ENCODE data around the gene CCDC54. TPM values are rescaled to one million over a fixed set of nuclear protein-coding genes. Genes with fewer than 3 reads are reported as not detected.

Gene CCDC54
- total and polyA plus RNA-seq, 2 of the 8 experiments (the other 6 are each of a cell fraction or from before 2014, with no cell fraction given), result not detected

- H4K8ac ChIP-seq (ENCODE audit: extremely low read depth, insufficient read depth, low read length), result no peak overlapping the region
- H4K20me1 ChIP-seq (replicated peaks in 1 of 2; ENCODE audit: control insufficient read depth in 1 of 2, insufficient read depth in 2 of 2, low read length in 2 of 2), result no peaks in the 10 kb centered on the region
- H3K36me3 ChIP-seq (ENCODE audit: control insufficient read depth in 2 of 4, insufficient read depth in 4 of 4, low read length in 3 of 4), result no peaks in the 10 kb centered on the region
- H3K4me3 ChIP-seq (ENCODE audit: extremely low read depth in 1 of 4, insufficient read depth in 2 of 4, low read depth in 3 of 4, low read length in 4 of 4), result no peak overlapping the region
- no peak overlapping the region for H3K27ac ChIP-seq (ENCODE audit: low read depth, low read length)
- ChIA-PET CTCF (ENCODE audit: partially characterized antibody) (interaction anchor here (1.0 to 1.1 kb wide), 2 partner anchors 41 to 52 kb away, joined by 3 to 4 read pairs; no protein-coding TSS in a partner anchor), POLR2A (ENCODE audit: partially characterized antibody) (no interaction called here)
- H2BK20ac ChIP-seq (ENCODE audit: low read length), result peak overlapping the region; percentile 51; the same call in 1 of the 2 replicates
- no peaks in the 10 kb centered on the region for H3K79me1 ChIP-seq (ENCODE audit: low read depth, low read length)
- H3K23me2 ChIP-seq (ENCODE audit: low read depth, low read length), result no peaks in the 10 kb centered on the region
- no peaks in the 10 kb centered on the region for H3K27me3 ChIP-seq (replicated peaks in 1 of 4; ENCODE audit: control insufficient read depth in 3 of 4, extremely low read depth in 1 of 4, insufficient read depth in 3 of 4, low read length in 3 of 4)
- peaks cover 0 to 6% (median 3%) of the 10 kb centered on the region in 4 experiments; a peak in 3 of 7 replicates for H3K4me1 ChIP-seq (replicated peaks in 1 of 4; ENCODE audit: control insufficient read depth in 3 of 4, insufficient read depth in 4 of 4, low read length in 3 of 4)
- H4K5ac ChIP-seq (ENCODE audit: insufficient read length, low read depth, low read length), result no peak overlapping the region
- H3K23ac ChIP-seq (ENCODE audit: insufficient read length), result no peak overlapping the region
- no peak overlapping the region for H2AK5ac ChIP-seq (ENCODE audit: low read depth, low read length)
- no peak overlapping the region for H2AFZ ChIP-seq (ENCODE audit: low read length)
- DNase-seq (ENCODE audit: low read depth in 1 of 2, low spot score in 2 of 2), result no peak
- no peak for TF ChIP-seq RNF2 (IDR thresholded peaks at IDR 0.05; ENCODE audit: borderline replicate concordance, low read depth, low read length, missing control alignments, poor library complexity, severe bottlenecking)
- no peak overlapping the region for H3K4me2 ChIP-seq (ENCODE audit: insufficient read depth in 1 of 2, low read depth in 2 of 2, low read length in 2 of 2)
- H3K56ac ChIP-seq (replicated peaks; ENCODE audit: insufficient read length, low read depth, low read length), result no peak overlapping the region
- no peak overlapping the region for H3K9ac ChIP-seq (replicated peaks in 1 of 4; ENCODE audit: extremely low read depth in 1 of 4, low read depth in 3 of 4, low read length in 3 of 4)
- H2BK15ac ChIP-seq (ENCODE audit: low read length), result no peak overlapping the region
- no peak for FAIRE-seq
- no peak overlapping the region for H2BK120ac ChIP-seq (replicated peaks; ENCODE audit: low read depth, low read length)
- no peaks in the 10 kb centered on the region; a peak in 1 of 4 replicates for H3K9me3 ChIP-seq (ENCODE audit: insufficient read depth in 2 of 2, low read depth in 1 of 2, low read length in 1 of 2)
- no peak overlapping the region for H3K14ac ChIP-seq (ENCODE audit: insufficient read length)
- WGBS, 2 experiments (ENCODE audit: extremely low coverage in 1 of 2, insufficient coverage in 1 of 2, insufficient read length in 1 of 2, insufficient replicate concordance in 2 of 2, low coverage in 1 of 2, low lambda C conversion rate in 2 of 2, missing lambda C conversion rate in 1 of 2), result 93% methylated on average over 8 of the region's 8 CpGs; no CpG with 5 or more reads in 1 of the 2 experiments
- H3K4ac ChIP-seq (replicated peaks; ENCODE audit: insufficient read length, low read depth, low read length), result no peak overlapping the region
- no peak overlapping the region for H4K91ac ChIP-seq (replicated peaks; ENCODE audit: insufficient read length, low read length)
- H2BK5ac ChIP-seq (ENCODE audit: low read depth, low read length), result no peak overlapping the region; the same call in 1 of the 2 replicates
- H2BK12ac ChIP-seq (ENCODE audit: low read depth, low read length), result no peak overlapping the region; the same call in 1 of the 2 replicates
- H3K18ac ChIP-seq (ENCODE audit: extremely low read depth, low read length), result no peak overlapping the region
- no peaks in the 10 kb centered on the region for H3K79me2 ChIP-seq (ENCODE audit: control insufficient read depth in 1 of 2, insufficient read depth in 2 of 2, low read length in 2 of 2)
Observed at GRCh38 chr3:107368654-107369398, 8.4 kb upstream of the CCDC54 start.
